Measurements from ENCODE around the gene CASKIN2. TPM values are rescaled to one million over a fixed set of nuclear protein-coding genes. Genes with fewer than 3 reads are reported as not detected.

The CASKIN2 gene
- total RNA-seq, 1 experiment from 2014 or later: 37.0 TPM

- H3K9me3 ChIP-seq (ENCODE audit: control insufficient read depth, low read depth, low read length): no peaks in the 10 kb centered on the region
- H3K4me1 ChIP-seq (ENCODE audit: insufficient read depth, low read length): no peaks in the 10 kb centered on the region
- peaks cover 14% of the 10 kb centered on the region for H3K23me2 ChIP-seq (ENCODE audit: insufficient read length, low read depth, low read length, poor library complexity, severe bottlenecking)
- H3K9ac ChIP-seq (ENCODE audit: extremely low read depth, insufficient read length, low read length): peak within 1 kb of the TSS; percentile 21
- Mint-ChIP-seq H3K36me3 (ENCODE audit: insufficient read depth in 1 of 3, low read depth in 3 of 3) (peaks cover 2 to 38% (median 35%) of the 10 kb centered on the region in 3 experiments; a peak in 6 of 7 replicates), H3K27ac (peak within 1 kb of the TSS; percentile 70 to 96 (median 78); a peak in 4 of 7 replicates), H3K9me3 (no peaks in the 10 kb centered on the region), H3K4me3 (peak within 1 kb of the TSS; percentile 79 to 87), H3K4me1 (peaks cover 17 to 19% of the 10 kb centered on the region in 2 experiments), H3K27me3 (ENCODE audit: low read depth) (peaks cover 2% of the 10 kb centered on the region; the same call in 1 of the 2 replicates)
- H2BK120ac ChIP-seq (ENCODE audit: low read depth, low read length, poor library complexity, severe bottlenecking): no peak within 1 kb of the TSS
- no peak within 1 kb of the TSS for H3K14ac ChIP-seq (ENCODE audit: insufficient read depth, low read length)
- H3K18ac ChIP-seq (ENCODE audit: insufficient read length, low read depth, low read length): no peak within 1 kb of the TSS
- WGBS (ENCODE audit: extremely low coverage, insufficient read length, low lambda C conversion rate): no CpG with 5 or more reads among the region's 108 CpGs
- no peak within 1 kb of the TSS for H3K23ac ChIP-seq (ENCODE audit: insufficient read length, low read depth, low read length)
- H4K20me1 ChIP-seq (ENCODE audit: control insufficient read depth, insufficient read depth, insufficient read length): no peaks in the 10 kb centered on the region
- no peaks in the 10 kb centered on the region for H3K79me2 ChIP-seq (ENCODE audit: insufficient read depth, low read length)
- no peak within 1 kb of the TSS for H3T11ph ChIP-seq (ENCODE audit: low read length)
- DNase-seq: peak; percentile 96
- no peaks in the 10 kb centered on the region for H3K27me3 ChIP-seq (ENCODE audit: insufficient read depth, low read length)
- H3K27ac ChIP-seq (ENCODE audit: insufficient read length, low read depth, low read length): no peak within 1 kb of the TSS
- H2BK20ac ChIP-seq (ENCODE audit: low read depth, low read length, poor library complexity, severe bottlenecking): no peak within 1 kb of the TSS
- no peak within 1 kb of the TSS for H3K4ac ChIP-seq (ENCODE audit: low read depth, low read length)
- H3K56ac ChIP-seq (ENCODE audit: insufficient read length, low read depth, low read length): no peak within 1 kb of the TSS
- H3K4me2 ChIP-seq (ENCODE audit: insufficient read depth, insufficient read length, low read length): peak within 1 kb of the TSS; percentile 83
- no peak within 1 kb of the TSS for H2BK15ac ChIP-seq (ENCODE audit: low read depth, low read length)
- no peak within 1 kb of the TSS for H4K5ac ChIP-seq (ENCODE audit: insufficient read length, low read depth, low read length)
- no peak within 1 kb of the TSS for H2BK5ac ChIP-seq (ENCODE audit: insufficient read length, low read length)
- H2BK12ac ChIP-seq (ENCODE audit: insufficient read length, low read depth, low read length): no peak within 1 kb of the TSS
- TF ChIP-seq CTCF (conservative IDR thresholded peaks at IDR 0.05): peak; percentile 57; the same call in 2 of the 3 replicates
- H3K79me1 ChIP-seq (ENCODE audit: insufficient read depth, low read depth, low read length, poor library complexity, severe bottlenecking): no peaks in the 10 kb centered on the region
- H2AK5ac ChIP-seq (ENCODE audit: insufficient read length, low read length): no peak within 1 kb of the TSS
- H4K8ac ChIP-seq (replicated peaks; ENCODE audit: insufficient read length, low read depth, low read length): no peak within 1 kb of the TSS
- no peak within 1 kb of the TSS for H4K91ac ChIP-seq (ENCODE audit: insufficient read length, low read depth, low read length)
- no peak within 1 kb of the TSS for H2AFZ ChIP-seq (ENCODE audit: low read length)
Measured at GRCh38 chr17:75524970-75525805, 9.9 kb upstream of the CASKIN2 start, which contains the start of gene LLGL2. TSS of gene LLGL2 (plus strand) at chr17:75525697. CDS start at chr17:75543427, 17,730 bp downstream.
